Suprapubic skin (tissue), 4 donors: ENCODE results near the gene LRCH1.

Source experiments
- EP300 ChIP-seq: sonication (generic); formaldehyde crosslinking; IDR thresholded peaks from one replicate; pipeline ENCODE4 v1.6.1; 2017; ENCODE audit warnings: antibody characterized with exemption
- POLR2A ChIP-seq, 2 donors: fragments of 450-650 bp; IDR thresholded peaks; one replicate each; pipeline ENCODE4 v1.6.1; 2017; ENCODE audit warnings: antibody characterized with exemption in 2 of 2, mild to moderate bottlenecking in 2 of 2, moderate library complexity in 2 of 2
- POLR2AphosphoS5 ChIP-seq, 3 donors: sonication (generic); formaldehyde crosslinking; IDR thresholded peaks; one replicate each; pipeline ENCODE4 v1.6.1; 2017; ENCODE audit warnings: antibody characterized with exemption in 3 of 3
- TF ChIP-seq, protein P1 (sequence below), 2 donors: fragments of 200-600 bp in 1 of 2; fragments of 450-650 bp in 1 of 2; sonication (generic) in 1 of 2; IDR thresholded peaks; one replicate each; pipeline ENCODE4 v1.5.1; 2016 to 2019; ENCODE audit warnings: antibody characterized with exemption in 2 of 2, mild to moderate bottlenecking in 1 of 2, moderate library complexity in 1 of 2

DNA sequence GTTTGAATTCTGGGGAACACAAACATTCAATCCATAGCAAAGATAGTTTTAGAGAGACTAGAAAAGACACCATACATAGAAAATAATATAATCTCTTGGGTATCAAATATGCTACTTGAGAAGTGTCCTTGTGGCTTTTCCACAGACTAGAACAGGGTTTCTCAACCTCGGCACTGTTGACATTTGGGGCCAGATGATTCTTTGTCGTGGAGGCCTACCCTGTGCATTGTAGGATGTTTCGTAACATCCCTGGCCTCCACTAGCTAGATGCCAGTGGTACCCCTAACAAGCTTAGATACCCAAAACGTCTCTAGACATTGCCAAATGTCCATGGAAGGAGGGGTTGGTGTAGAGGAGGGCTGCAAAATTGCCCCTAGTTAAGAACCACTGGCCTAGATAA, 246.2 kb downstream of the LRCH1 start:
- TF ChIP-seq POLR2A (IDR thresholded peaks at IDR 0.05) (no peak), POLR2AphosphoS5 (IDR thresholded peaks at IDR 0.05) (no peak), EP300 (no peak)
- TF ChIP-seq, protein P1, sequence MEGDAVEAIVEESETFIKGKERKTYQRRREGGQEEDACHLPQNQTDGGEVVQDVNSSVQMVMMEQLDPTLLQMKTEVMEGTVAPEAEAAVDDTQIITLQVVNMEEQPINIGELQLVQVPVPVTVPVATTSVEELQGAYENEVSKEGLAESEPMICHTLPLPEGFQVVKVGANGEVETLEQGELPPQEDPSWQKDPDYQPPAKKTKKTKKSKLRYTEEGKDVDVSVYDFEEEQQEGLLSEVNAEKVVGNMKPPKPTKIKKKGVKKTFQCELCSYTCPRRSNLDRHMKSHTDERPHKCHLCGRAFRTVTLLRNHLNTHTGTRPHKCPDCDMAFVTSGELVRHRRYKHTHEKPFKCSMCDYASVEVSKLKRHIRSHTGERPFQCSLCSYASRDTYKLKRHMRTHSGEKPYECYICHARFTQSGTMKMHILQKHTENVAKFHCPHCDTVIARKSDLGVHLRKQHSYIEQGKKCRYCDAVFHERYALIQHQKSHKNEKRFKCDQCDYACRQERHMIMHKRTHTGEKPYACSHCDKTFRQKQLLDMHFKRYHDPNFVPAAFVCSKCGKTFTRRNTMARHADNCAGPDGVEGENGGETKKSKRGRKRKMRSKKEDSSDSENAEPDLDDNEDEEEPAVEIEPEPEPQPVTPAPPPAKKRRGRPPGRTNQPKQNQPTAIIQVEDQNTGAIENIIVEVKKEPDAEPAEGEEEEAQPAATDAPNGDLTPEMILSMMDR (IDR thresholded peaks at IDR 0.05): no peak
